GM19238 (cell line): Measurements from ENCODE around the gene ZBED3.
"Not testable (repeated sequence)": the region's sequence is repeated elsewhere in the genome, so short reads cannot be mapped to it uniquely, and the experiment has no call there.

Source experiments
- DNase-seq: peaks from one replicate; pipeline ENCODE4 v3.0.0; 2011; ENCODE audit warnings: low spot score; ENCODE audit not compliant: insufficient read length

ZBED3 gene

GRCh38 chr5:77086689-77087483 is at the start of gene ZBED3:
ZBED3 (minus strand) TSS chr5:77087285; CDS start chr5:77077878, 9,407 bp downstream.
- DNase-seq, result peak; percentile 56

GRCh38 chr5:77133061-77133758 is 46.1 kb upstream of the ZBED3 start:
- no peak for DNase-seq

- no peak for DNase-seq
Observed at GRCh38 chr5:77131361-77131760, 44.3 kb upstream of the ZBED3 start.

GRCh38 chr5:77129391-77129990 is 42.4 kb upstream of the ZBED3 start:
- DNase-seq, result no peak

- DNase-seq, result no peak
Observed at GRCh38 chr5:77128411-77129061, 41.5 kb upstream of the ZBED3 start.

- DNase-seq, result no peak
Observed at GRCh38 chr5:77123057-77123456, 36.0 kb upstream of the ZBED3 start.

GRCh38 chr5:77120706-77121105 is 33.6 kb upstream of the ZBED3 start:
- no peak for DNase-seq

GRCh38 chr5:77120086-77120485 is 33.0 kb upstream of the ZBED3 start:
- DNase-seq, result no peak

- DNase-seq, result no peak
Observed at GRCh38 chr5:77117161-77117560, 30.1 kb upstream of the ZBED3 start.

GRCh38 chr5:77107035-77107434 is 19.9 kb upstream of the ZBED3 start:
- not testable (repeated sequence) for DNase-seq

- DNase-seq, result no peak
Observed at GRCh38 chr5:77104813-77105212, 17.7 kb upstream of the ZBED3 start.

- DNase-seq, result no peak
Observed at GRCh38 chr5:77103457-77103856, 16.4 kb upstream of the ZBED3 start.

GRCh38 chr5:77102549-77102948 is 15.5 kb upstream of the ZBED3 start:
- no peak for DNase-seq

- DNase-seq, result no peak
Observed at GRCh38 chr5:77101298-77101697, 14.2 kb upstream of the ZBED3 start.

- DNase-seq, result no peak
Observed at GRCh38 chr5:77095189-77095588, 8.1 kb upstream of the ZBED3 start.

GRCh38 chr5:77087484-77088261 is 588 bp upstream of the ZBED3 start:
- no peak for DNase-seq

GRCh38 chr5:77086368-77086688 is 757 bp downstream of the ZBED3 start:
- DNase-seq, result no peak

GRCh38 chr5:77083088-77083487 is 4.0 kb downstream of the ZBED3 start:
- no peak for DNase-seq

- DNase-seq, result no peak
Observed at GRCh38 chr5:77082280-77082679, 4.8 kb downstream of the ZBED3 start.

- DNase-seq, result no peak
Observed at GRCh38 chr5:77080905-77081304, 6.2 kb downstream of the ZBED3 start.

GRCh38 chr5:77080479-77080878 is 6.6 kb downstream of the ZBED3 start:
- DNase-seq, result not testable (repeated sequence)
